GM12878 (cell line): ENCODE results near the gene ACVR1. TPM values are rescaled to one million over a fixed set of nuclear protein-coding genes. Genes with fewer than 3 reads are reported as not detected.

Experiments
- ATAC-seq: fragments of 200-7000 bp; cut with Tn5 transposase; 3 replicates; pipeline ENCODE4 v1.9.1; 2020; ENCODE audit warnings: mild to moderate bottlenecking, moderate library complexity
- BruUV-seq: library from RNA; stranded (reverse); fragments of 400-500 nt; replicated peaks from 2 replicates; lab custom pipeline; 2021; lab: Mats Ljungman, UMichigan
- CTCF ChIA-PET: fragments of 300-600 bp; sonication (Branson Sonifier 250); formaldehyde crosslinking; extraction: SDS; loops from one replicate; lab custom pipeline; 2021; ENCODE audit warnings: inconsistent platforms; lab: Yijun Ruan, JAX
- POLR2A ChIA-PET: fragments of 350-600 bp; formaldehyde crosslinking; extraction: SDS; loops from one replicate; lab custom pipeline; 2021; ENCODE audit warnings: inconsistent platforms; lab: Charles Lee
- RAD21 ChIA-PET: fragments of 300-600 bp; sonication (Branson Sonifier 250); formaldehyde crosslinking; loops from one replicate; lab custom pipeline; 2023; ENCODE audit warnings: antibody characterized with exemption; ENCODE audit not compliant: unreplicated experiment; lab: Charles Lee
- SMC1A ChIA-PET: fragments of 300-600 bp; sonication (Branson Sonifier 250); formaldehyde crosslinking; loops from one replicate; lab custom pipeline; 2023; ENCODE audit not compliant: unreplicated experiment, uncharacterized antibody; lab: Charles Lee
- DNase-seq: peaks from one replicate; pipeline ENCODE4 v3.0.0-alpha.2; 2011; ENCODE audit warnings: low read depth, low spot score
- FAIRE-seq: peaks from 3 replicates; lab custom pipeline; 2011; peaks lifted over from hg19 to GRCh38; lab: Jason Lieb, UNC
- H2AFZ ChIP-seq: 2 replicates; pipeline ENCODE4 v1.6.0; 2011; ENCODE audit warnings: low read depth, low read length, control low read depth; ENCODE audit not compliant: control insufficient read depth
- H3K27ac ChIP-seq: 2 replicates; pipeline ENCODE4 v1.5.1; 2011; ENCODE audit warnings: control low read depth; ENCODE audit not compliant: control insufficient read depth, insufficient read depth
- H3K27me3 ChIP-seq, 2 experiments: replicated peaks in 1 of 2; 2 replicates each; pipeline versions ENCODE4 v1.6.0 to v1.6.1; 2011; ENCODE audit warnings: low read length in 1 of 2; ENCODE audit not compliant: control insufficient read depth in 2 of 2, insufficient read depth in 2 of 2
- H3K36me3 ChIP-seq, 2 experiments: 2 replicates each; pipeline ENCODE4 v1.5.1; 2011; ENCODE audit warnings: low read length in 1 of 2; ENCODE audit not compliant: control insufficient read depth in 2 of 2, insufficient read depth in 2 of 2
- H3K4me1 ChIP-seq: 2 replicates; pipeline ENCODE4 v1.6.1; 2011; ENCODE audit warnings: mild to moderate bottlenecking, low read length, moderate library complexity, mixed read lengths; ENCODE audit not compliant: control insufficient read depth, insufficient read depth
- H3K4me2 ChIP-seq: 2 replicates; pipeline ENCODE4 v1.6.0; 2011; ENCODE audit warnings: control low read depth; ENCODE audit not compliant: control insufficient read depth, insufficient read depth
- H3K4me3 ChIP-seq: fragments of 200-600 bp; sonication (generic); 2 replicates; pipeline ENCODE4 v1.5.1; 2016
- H3K79me2 ChIP-seq: 2 replicates; pipeline ENCODE4 v1.6.0; 2011; ENCODE audit warnings: low read length; ENCODE audit not compliant: control insufficient read depth, insufficient read depth
- H3K9ac ChIP-seq: 2 replicates; pipeline ENCODE4 v1.8.0; 2011; ENCODE audit warnings: low read length, control low read depth, mixed read lengths; ENCODE audit not compliant: control insufficient read depth, insufficient read depth
- H3K9me3 ChIP-seq: replicated peaks from 3 replicates; pipeline ENCODE4 v1.5.1; 2011; ENCODE audit warnings: mild to moderate bottlenecking, low read length; ENCODE audit not compliant: control insufficient read depth, insufficient read depth
- H4K20me1 ChIP-seq: 2 replicates; pipeline ENCODE4 v1.6.0; 2011; ENCODE audit not compliant: control insufficient read depth, insufficient read depth
- NBN ChIP-seq: fragments of 450-650 bp; IDR thresholded peaks from 2 replicates; pipeline ENCODE4 v1.6.1; 2016
- NFIC ChIP-seq: IDR thresholded peaks from 2 replicates; pipeline ENCODE4 v1.6.1; 2012; ENCODE audit warnings: low read depth, mild to moderate bottlenecking, inconsistent platforms, low read length, moderate library complexity
- NFYB ChIP-seq: IDR thresholded peaks from 2 replicates; pipeline ENCODE4 v1.6.1; 2011; ENCODE audit warnings: low read depth, mild to moderate bottlenecking, low read length, improper control_type of control experiment, moderate library complexity; ENCODE audit not compliant: insufficient read depth
- SREBF1 ChIP-seq: IDR thresholded peaks from 2 replicates; pipeline ENCODE4 v1.6.1; 2012; ENCODE audit warnings: mild to moderate bottlenecking, low read length
- SUPT20H ChIP-seq: IDR thresholded peaks from 2 replicates; pipeline ENCODE4 v1.6.1; 2011; ENCODE audit warnings: low read depth, mild to moderate bottlenecking, low read length, moderate library complexity, borderline replicate concordance; ENCODE audit not compliant: control insufficient read depth
- TCF3 ChIP-seq: IDR thresholded peaks from 2 replicates; pipeline ENCODE4 v1.6.1; 2012; ENCODE audit warnings: low read depth, mild to moderate bottlenecking, low read length, borderline replicate concordance; ENCODE audit not compliant: insufficient read depth
- WGBS: methylation state at CpG from one replicate; pipeline ENCODE4 v1.1.6; 2016; ENCODE audit warnings: low lambda C conversion rate; ENCODE audit not compliant: insufficient replicate concordance, insufficient coverage; ENCODE audit errors: missing lambda C conversion rate; 5-methylcytosine and 5-hydroxymethylcytosine counted together
- in situ Hi-C: fragments of 300-500 bp; cut with MboI; formaldehyde crosslinking; loops from 9 replicates; pipeline ENCODE4 v1.14.3; 2018; ENCODE audit warnings: mixed read lengths
- intact Hi-C: fragments of 100-400 bp; cut with micrococcal nuclease; formaldehyde crosslinking; loops from one replicate; pipeline ENCODE4 v1.14.2; 2022; ENCODE audit not compliant: unreplicated experiment
- polyA plus RNA-seq, 11 experiments: library from polyadenylated mRNA; depleted of rRNA in 4 of 11; unstranded in 6 of 11; stranded (reverse) in 5 of 11; fragments of >200 nt; fragmentation: Nextera tagmentation in 4 of 11; fragmentation: Illumina TruSeq in 1 of 11; extraction: Ambion mirVana in 4 of 11; extraction: Trizol in 1 of 11; gene quantifications; 1 replicate in 1 of 11; 2 replicates in 10 of 11; pipeline versions ENCODE4 v1.2.1 to v1.2.3, GENCODE V29; 2011 to 2016; ENCODE audit warnings: inconsistent platforms in 2 of 11, missing spikeins in 2 of 11, low read depth in 1 of 11
- total RNA-seq, 4 experiments: library from RNA; depleted of rRNA in 3 of 4; stranded (reverse); fragments of >200 nt in 3 of 4; fragmentation: Illumina TruSeq in 1 of 4; extraction: Trizol in 1 of 4; gene quantifications; 2 replicates each; pipeline versions ENCODE4 v1.2.1 to v1.2.3, GENCODE V29; 2013 to 2021
- TF ChIP-seq, protein P1 (sequence below): fragments of 450-650 bp; IDR thresholded peaks from 2 replicates; pipeline ENCODE4 v1.6.1; 2017; ENCODE audit warnings: antibody characterized with exemption, mild to moderate bottlenecking, moderate library complexity

ACVR1 gene
- total and polyA plus RNA-seq, 10 of the 15 experiments (the other 5 are each of a cell fraction or from before 2014, with no cell fraction given) = 0.06 to 0.24 (median 0.14) TPM; not detected in 4

GRCh38 chr2:157785866-157786662 lies 90.1 kb downstream of the ACVR1 start:
- Histone ChIP-seq H3K9me3 (no peaks in the 10 kb centered on the region), H4K20me1 (no peaks in the 10 kb centered on the region), H3K79me2 (no peaks in the 10 kb centered on the region), H3K27ac (no peak overlapping the region), H3K4me1 (no peaks in the 10 kb centered on the region), H3K36me3 (no peaks in the 10 kb centered on the region), H3K9ac (no peak overlapping the region), H3K4me2 (no peak overlapping the region), H3K4me3 (no peak overlapping the region), H2AFZ (no peak overlapping the region)
- ChIA-PET SMC1A (no interaction called here), POLR2A (no interaction called here), CTCF (no interaction called here)
- no TSS peak for BruUV-seq
- FAIRE-seq = no peak
- in situ Hi-C loops = no loop called here
- DNase-seq = no peak
- no peak for ATAC-seq
- WGBS = 27% methylated on average over 6 of the region's 6 CpGs
- no peak for TF ChIP-seq NFIC
- TF ChIP-seq, all 136 proteins: peak for 0
- RAD21 ChIA-PET = no interaction called here
- H3K27me3 ChIP-seq = no peaks in the 10 kb centered on the region; a peak in 2 of 4 replicates
- intact Hi-C loops = no loop called here

DNA sequence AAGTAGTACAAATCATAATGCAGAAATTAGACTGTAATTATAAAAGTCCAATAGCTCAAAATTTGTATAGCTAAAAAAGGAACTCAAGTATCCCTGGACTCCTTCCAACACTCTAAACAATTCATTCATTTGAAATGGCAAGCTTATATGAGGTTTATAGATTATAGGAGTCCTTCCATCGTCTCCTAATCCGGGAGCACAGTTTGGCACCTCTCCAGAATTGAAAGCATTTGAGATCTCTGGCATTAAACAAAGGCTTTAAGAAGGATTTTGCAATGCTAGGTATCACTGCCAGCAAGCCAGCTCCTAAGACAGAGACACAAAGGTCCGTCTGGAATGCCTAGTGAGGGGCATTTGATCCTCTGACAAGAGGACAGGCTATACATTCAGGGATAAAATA lies 90.9 kb downstream of the ACVR1 start:
- RAD21 ChIA-PET = no interaction called here
- intact Hi-C loops = no loop called here
- H3K4me3 ChIP-seq = no peak overlapping the region
- no peak overlapping the region for H3K4me2 ChIP-seq
- no peak overlapping the region for H3K27ac ChIP-seq
- CTCF ChIA-PET = no interaction called here
- no peaks in the 10 kb centered on the region for H3K79me2 ChIP-seq
- DNase-seq = no peak
- POLR2A ChIA-PET = no interaction called here
- no peak overlapping the region for H3K9ac ChIP-seq
- BruUV-seq = no TSS peak
- H3K4me1 ChIP-seq = no peaks in the 10 kb centered on the region
- no peaks in the 10 kb centered on the region for H3K36me3 ChIP-seq
- no peak for ATAC-seq
- no peak overlapping the region for H2AFZ ChIP-seq
- SMC1A ChIA-PET = no interaction called here
- no peaks in the 10 kb centered on the region for H4K20me1 ChIP-seq
- WGBS = 44% methylated on average over 3 of the region's 3 CpGs
- peaks cover 0 to 1% of the 10 kb centered on the region in 2 experiments; a peak in 3 of 4 replicates for H3K27me3 ChIP-seq
- in situ Hi-C loops = no loop called here
- FAIRE-seq = no peak
- H3K9me3 ChIP-seq = no peaks in the 10 kb centered on the region
- TF ChIP-seq NFYB = no peak
- TF ChIP-seq NBN = no peak
- no peak for TF ChIP-seq TCF3
- TF ChIP-seq, protein P1, sequence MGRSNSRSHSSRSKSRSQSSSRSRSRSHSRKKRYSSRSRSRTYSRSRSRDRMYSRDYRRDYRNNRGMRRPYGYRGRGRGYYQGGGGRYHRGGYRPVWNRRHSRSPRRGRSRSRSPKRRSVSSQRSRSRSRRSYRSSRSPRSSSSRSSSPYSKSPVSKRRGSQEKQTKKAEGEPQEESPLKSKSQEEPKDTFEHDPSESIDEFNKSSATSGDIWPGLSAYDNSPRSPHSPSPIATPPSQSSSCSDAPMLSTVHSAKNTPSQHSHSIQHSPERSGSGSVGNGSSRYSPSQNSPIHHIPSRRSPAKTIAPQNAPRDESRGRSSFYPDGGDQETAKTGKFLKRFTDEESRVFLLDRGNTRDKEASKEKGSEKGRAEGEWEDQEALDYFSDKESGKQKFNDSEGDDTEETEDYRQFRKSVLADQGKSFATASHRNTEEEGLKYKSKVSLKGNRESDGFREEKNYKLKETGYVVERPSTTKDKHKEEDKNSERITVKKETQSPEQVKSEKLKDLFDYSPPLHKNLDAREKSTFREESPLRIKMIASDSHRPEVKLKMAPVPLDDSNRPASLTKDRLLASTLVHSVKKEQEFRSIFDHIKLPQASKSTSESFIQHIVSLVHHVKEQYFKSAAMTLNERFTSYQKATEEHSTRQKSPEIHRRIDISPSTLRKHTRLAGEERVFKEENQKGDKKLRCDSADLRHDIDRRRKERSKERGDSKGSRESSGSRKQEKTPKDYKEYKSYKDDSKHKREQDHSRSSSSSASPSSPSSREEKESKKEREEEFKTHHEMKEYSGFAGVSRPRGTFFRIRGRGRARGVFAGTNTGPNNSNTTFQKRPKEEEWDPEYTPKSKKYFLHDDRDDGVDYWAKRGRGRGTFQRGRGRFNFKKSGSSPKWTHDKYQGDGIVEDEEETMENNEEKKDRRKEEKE = no peak
- TF ChIP-seq SREBF1 = no peak
- no peak for TF ChIP-seq SUPT20H
